Vagina (tissue), 2 donors: ENCODE measurements around the gene C7orf25.

Experiments
- POLR2A ChIP-seq, 2 donors: fragments of 450-650 bp; IDR thresholded peaks; one replicate each; pipeline ENCODE4 v1.6.1; 2017; ENCODE audit warnings: antibody characterized with exemption in 2 of 2, mild to moderate bottlenecking in 2 of 2, moderate library complexity in 2 of 2
- TF ChIP-seq, protein P1 (sequence below), 3 experiments: fragments of 450-650 bp in 2 of 3; fragments of 200-600 bp in 1 of 3; sonication (generic) in 1 of 3; IDR thresholded peaks; one replicate each; pipeline ENCODE4 v1.5.1; 2017 to 2019; ENCODE audit warnings: antibody characterized with exemption in 3 of 3, mild to moderate bottlenecking in 2 of 3, moderate library complexity in 2 of 3

DNA sequence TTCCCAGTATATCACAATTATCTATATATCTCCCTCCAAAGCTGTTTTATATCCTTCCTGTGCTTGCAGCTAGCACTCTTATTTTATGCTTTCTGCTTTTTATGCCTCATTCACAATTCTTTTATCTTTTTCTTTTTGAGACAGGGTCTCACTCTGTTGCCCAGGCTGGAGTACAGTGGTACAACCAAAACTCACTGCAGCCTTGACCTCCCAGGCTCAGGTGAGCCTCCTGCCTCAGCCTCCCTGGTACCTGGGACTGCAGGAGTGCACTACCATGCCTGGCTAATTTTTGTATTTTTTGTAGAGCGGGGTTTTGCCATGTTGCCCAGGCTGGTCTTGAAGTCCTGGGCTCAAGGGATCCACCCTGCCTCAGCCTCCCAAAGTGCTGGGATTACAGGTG, 5.7 kb downstream of the C7orf25 start:
- TF ChIP-seq, protein P1, sequence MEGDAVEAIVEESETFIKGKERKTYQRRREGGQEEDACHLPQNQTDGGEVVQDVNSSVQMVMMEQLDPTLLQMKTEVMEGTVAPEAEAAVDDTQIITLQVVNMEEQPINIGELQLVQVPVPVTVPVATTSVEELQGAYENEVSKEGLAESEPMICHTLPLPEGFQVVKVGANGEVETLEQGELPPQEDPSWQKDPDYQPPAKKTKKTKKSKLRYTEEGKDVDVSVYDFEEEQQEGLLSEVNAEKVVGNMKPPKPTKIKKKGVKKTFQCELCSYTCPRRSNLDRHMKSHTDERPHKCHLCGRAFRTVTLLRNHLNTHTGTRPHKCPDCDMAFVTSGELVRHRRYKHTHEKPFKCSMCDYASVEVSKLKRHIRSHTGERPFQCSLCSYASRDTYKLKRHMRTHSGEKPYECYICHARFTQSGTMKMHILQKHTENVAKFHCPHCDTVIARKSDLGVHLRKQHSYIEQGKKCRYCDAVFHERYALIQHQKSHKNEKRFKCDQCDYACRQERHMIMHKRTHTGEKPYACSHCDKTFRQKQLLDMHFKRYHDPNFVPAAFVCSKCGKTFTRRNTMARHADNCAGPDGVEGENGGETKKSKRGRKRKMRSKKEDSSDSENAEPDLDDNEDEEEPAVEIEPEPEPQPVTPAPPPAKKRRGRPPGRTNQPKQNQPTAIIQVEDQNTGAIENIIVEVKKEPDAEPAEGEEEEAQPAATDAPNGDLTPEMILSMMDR (IDR thresholded peaks at IDR 0.05): no peak
- TF ChIP-seq POLR2A (IDR thresholded peaks at IDR 0.05): no peak
